HCT116 (cell line): ENCODE results near the gene CD3E.

Experiments
- EZH2phosphoT487 ChIP-seq: fragments of 200-600 bp; IDR thresholded peaks from 2 replicates; pipeline ENCODE4 v1.6.1; 2018; ENCODE audit warnings: antibody characterized with exemption, borderline replicate concordance
- POLR2A ChIP-seq: IDR thresholded peaks from 2 replicates; pipeline ENCODE4 v1.7.0; 2011; ENCODE audit warnings: borderline replicate concordance; ENCODE audit not compliant: insufficient read depth, insufficient read length; ENCODE audit errors: extremely low read depth
- POLR2AphosphoS5 ChIP-seq: IDR thresholded peaks from 2 replicates; pipeline ENCODE4 v1.6.1; 2011; ENCODE audit warnings: mild to moderate bottlenecking, low read depth, low read length, moderate library complexity

DNA sequence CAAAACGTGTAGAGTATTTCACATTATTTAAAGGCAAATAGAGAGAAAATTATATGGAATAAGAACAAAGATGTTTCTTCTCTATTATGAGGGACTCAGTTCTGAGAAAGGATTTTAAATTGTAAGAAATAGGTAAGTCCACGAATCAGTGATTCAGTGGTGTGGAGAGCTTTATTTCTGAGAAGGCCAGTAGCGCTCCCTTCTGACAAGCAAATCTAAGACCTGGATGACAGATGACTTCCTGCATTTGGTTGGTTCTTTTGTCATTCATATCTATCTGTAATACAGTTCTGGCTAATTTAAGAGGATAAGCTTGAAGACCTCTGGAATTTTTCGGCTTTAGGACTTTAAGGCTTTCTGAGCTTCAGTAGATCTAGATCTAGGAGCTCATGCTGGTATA lies 7.0 kb downstream of the CD3E start:
- no peak for TF ChIP-seq POLR2A
- TF ChIP-seq POLR2AphosphoS5 = no peak
- no peak for TF ChIP-seq EZH2phosphoT487
